A549 (cell line): ENCODE data around the gene HDAC6. TPM values are rescaled to one million over a fixed set of nuclear protein-coding genes. Genes with fewer than 3 reads are reported as not detected.

Source experiments
- ATAC-seq, 2 experiments: fragments of 200-7000 bp in 1 of 2; fragments of >200 bp in 1 of 2; cut with Nextera tagmentation in 1 of 2; cut with Tn5 transposase in 1 of 2; 3 replicates each; pipeline versions ENCODE4 v1.8.0 to v1.9.1; 2018 to 2020; ENCODE audit warnings: mild to moderate bottlenecking in 1 of 2, moderate library complexity in 1 of 2
- CTCF ChIA-PET: fragments of 300-600 bp; sonication (Branson Sonifier 250); formaldehyde crosslinking; extraction: SDS; loops from one replicate; lab custom pipeline; 2021; ENCODE audit warnings: antibody characterized with exemption, inconsistent platforms; lab: Yijun Ruan, JAX
- POLR2A ChIA-PET: fragments of 350-600 bp; formaldehyde crosslinking; extraction: SDS; loops from one replicate; lab custom pipeline; 2021; ENCODE audit warnings: antibody characterized with exemption, inconsistent platforms; lab: Yijun Ruan, JAX
- DNase-seq, 2 experiments: peaks; one replicate each; pipeline versions ENCODE4 v3.0.0 to v3.0.0-alpha.2; 2011 to 2016; ENCODE audit warnings: low read depth in 1 of 2, low spot score in 1 of 2
- FAIRE-seq: peaks from 2 replicates; lab custom pipeline; 2011; peaks lifted over from hg19 to GRCh38; lab: Jason Lieb, UNC
- H3K27ac ChIP-seq, 2 experiments: fragments of >200 bp; sonication (Bioruptor Twin); formaldehyde crosslinking; 3 replicates each; pipeline ENCODE4 v1.5.1; 2016 to 2017
- H3K4me1 ChIP-seq: fragments of >200 bp; sonication (Bioruptor Twin); formaldehyde crosslinking; 3 replicates; pipeline ENCODE4 v1.6.1; 2016
- H3K4me2 ChIP-seq: fragments of >200 bp; sonication (Bioruptor Twin); formaldehyde crosslinking; 3 replicates; pipeline ENCODE4 v1.6.1; 2016
- H3K4me3 ChIP-seq: fragments of >200 bp; sonication (Bioruptor Twin); formaldehyde crosslinking; 3 replicates; pipeline ENCODE4 v1.5.1; 2016
- H3K9me3 ChIP-seq: fragments of >200 bp; sonication (Bioruptor Twin); formaldehyde crosslinking; 3 replicates; pipeline ENCODE4 v1.6.1; 2016
- BHLHE40 ChIP-seq: IDR thresholded peaks from 2 replicates; pipeline ENCODE4 v1.6.1; 2012; ENCODE audit warnings: low read depth, low read length, inconsistent platforms
- CBX8 ChIP-seq: fragments of 200-600 bp; sonication (generic); IDR thresholded peaks from 2 replicates; pipeline ENCODE4 v1.6.1; 2016
- CEBPB ChIP-seq, 2 experiments: fragments of >200 bp in 1 of 2; sonication (Bioruptor Twin) in 1 of 2; formaldehyde crosslinking in 1 of 2; IDR thresholded peaks; 2 replicates each; pipeline ENCODE4 v1.6.1; 2012 to 2016
- E2F6 ChIP-seq: IDR thresholded peaks from 2 replicates; pipeline ENCODE4 v1.6.1; 2012; ENCODE audit warnings: low read depth, borderline replicate concordance
- EP300 ChIP-seq, 2 experiments: fragments of >200 bp; sonication (Bioruptor Twin); formaldehyde crosslinking; IDR thresholded peaks; 2 replicates in 1 of 2; 3 replicates in 1 of 2; pipeline ENCODE4 v1.6.1; 2016 to 2017
- FOSB ChIP-seq: fragments of 250-450 bp; sonication (Bioruptor Pico); IDR thresholded peaks from 2 replicates; pipeline ENCODE4 v1.5.0; 2020; ENCODE audit warnings: mild to moderate bottlenecking, moderate library complexity
- FOXS1 ChIP-seq: fragments of 250-450 bp; sonication (Bioruptor Pico); IDR thresholded peaks from 2 replicates; pipeline ENCODE4 v1.5.0; 2020; ENCODE audit warnings: mild to moderate bottlenecking, moderate library complexity
- HES2 ChIP-seq: fragments of >200 bp; sonication (Bioruptor Twin); formaldehyde crosslinking; IDR thresholded peaks from 2 replicates; pipeline ENCODE4 v1.6.1; 2016
- HEYL ChIP-seq: fragments of 250-450 bp; sonication (Bioruptor Pico); IDR thresholded peaks from 2 replicates; pipeline ENCODE4 v1.8.0; 2021; ENCODE audit warnings: mild to moderate bottlenecking, moderate library complexity
- HOXA7 ChIP-seq: fragments of 250-450 bp; sonication (Bioruptor Pico); IDR thresholded peaks from 2 replicates; pipeline ENCODE4 v1.5.0; 2020; ENCODE audit warnings: mild to moderate bottlenecking, moderate library complexity
- JUN ChIP-seq, 2 experiments: fragments of >200 bp; sonication (Bioruptor Twin); formaldehyde crosslinking; IDR thresholded peaks; 2 replicates in 1 of 2; 3 replicates in 1 of 2; pipeline ENCODE4 v1.6.1; 2016 to 2017
- KDM1A ChIP-seq: fragments of 200-600 bp; sonication (generic); IDR thresholded peaks from 2 replicates; pipeline ENCODE4 v1.6.1; 2016; ENCODE audit warnings: low read depth, mild to moderate bottlenecking
- KDM5A ChIP-seq: fragments of 200-600 bp; sonication (generic); IDR thresholded peaks from 2 replicates; pipeline ENCODE4 v1.6.1; 2016; ENCODE audit warnings: antibody characterized with exemption, mild to moderate bottlenecking
- MAFK ChIP-seq: fragments of 450-650 bp; IDR thresholded peaks from 2 replicates; pipeline ENCODE4 v1.6.1; 2014; ENCODE audit not compliant: partially characterized antibody
- MAZ ChIP-seq: fragments of 150-350 bp; IDR thresholded peaks from 2 replicates; pipeline ENCODE4 v1.6.1; 2014; ENCODE audit warnings: antibody characterized with exemption, low read depth, low read length, borderline replicate concordance
- NPAS2 ChIP-seq: fragments of 250-450 bp; sonication (Bioruptor Pico); IDR thresholded peaks from 2 replicates; pipeline ENCODE4 v1.8.0; 2022; ENCODE audit warnings: mild to moderate bottlenecking, moderate library complexity, borderline replicate concordance
- NR3C1 ChIP-seq: fragments of >200 bp; sonication (Bioruptor Twin); formaldehyde crosslinking; IDR thresholded peaks from 3 replicates; pipeline ENCODE4 v1.6.1; 2017
- POLR2AphosphoS2 ChIP-seq: conservative IDR thresholded peaks from 2 replicates; pipeline ENCODE4 v1.6.1; 2012; ENCODE audit warnings: low read length, improper control_type of control experiment, inconsistent platforms
- RAD21 ChIP-seq, 2 experiments: fragments of >200 bp in 1 of 2; sonication (Bioruptor Twin) in 1 of 2; formaldehyde crosslinking in 1 of 2; IDR thresholded peaks in 1 of 2; conservative IDR thresholded peaks in 1 of 2; 2 replicates in 1 of 2; 3 replicates in 1 of 2; pipeline ENCODE4 v1.6.1; 2012 to 2018; ENCODE audit warnings: inconsistent platforms in 1 of 2
- REST ChIP-seq: fragments of 200-600 bp; sonication (generic); IDR thresholded peaks from 2 replicates; pipeline ENCODE4 v1.6.1; 2016; ENCODE audit warnings: antibody characterized with exemption, mild to moderate bottlenecking, moderate library complexity
- RFX5 ChIP-seq: fragments of 450-650 bp; IDR thresholded peaks from 2 replicates; pipeline ENCODE4 v1.7.1; 2014; ENCODE audit warnings: antibody characterized with exemption, mild to moderate bottlenecking, moderate library complexity
- RNF2 ChIP-seq: fragments of 200-600 bp; sonication (generic); IDR thresholded peaks from 2 replicates; pipeline ENCODE4 v1.6.1; 2016; ENCODE audit warnings: low read depth, mild to moderate bottlenecking, antibody characterized with exemption, moderate library complexity, borderline replicate concordance
- SMC3 ChIP-seq: fragments of >200 bp; sonication (Bioruptor Twin); formaldehyde crosslinking; IDR thresholded peaks from 3 replicates; pipeline ENCODE4 v1.6.1; 2018; ENCODE audit warnings: inconsistent platforms
- TFCP2L1 ChIP-seq: fragments of 250-450 bp; sonication (Bioruptor Pico); IDR thresholded peaks from 2 replicates; pipeline ENCODE4 v1.5.0; 2021; ENCODE audit warnings: mild to moderate bottlenecking
- TP53 ChIP-seq: fragments of 250-450 bp; sonication (Bioruptor Pico); IDR thresholded peaks from 2 replicates; pipeline ENCODE4 v1.5.0; 2021; ENCODE audit warnings: mild to moderate bottlenecking, moderate library complexity
- USF2 ChIP-seq: fragments of 450-650 bp; IDR thresholded peaks from 2 replicates; pipeline ENCODE4 v1.6.1; 2014; ENCODE audit warnings: antibody characterized with exemption
- ZC3H11A ChIP-seq: fragments of 450-650 bp; IDR thresholded peaks from 2 replicates; pipeline ENCODE4 v1.6.1; 2014; ENCODE audit warnings: antibody characterized with exemption, mild to moderate bottlenecking
- ZFP36 ChIP-seq: fragments of 450-650 bp; IDR thresholded peaks from 2 replicates; pipeline ENCODE4 v1.6.1; 2014; ENCODE audit warnings: borderline replicate concordance; ENCODE audit not compliant: partially characterized antibody
- ZNF302 ChIP-seq: fragments of 250-450 bp; sonication (Bioruptor Pico); IDR thresholded peaks from 2 replicates; pipeline ENCODE4 v1.9.0; 2021; ENCODE audit warnings: inconsistent platforms, mild to moderate bottlenecking, moderate library complexity
- WGBS: methylation state at CpG from one replicate; pipeline ENCODE4 v1.1.6; 2017; ENCODE audit errors: missing lambda C conversion rate; 5-methylcytosine and 5-hydroxymethylcytosine counted together
- polyA plus RNA-seq, 4 experiments: library from polyadenylated mRNA; depleted of rRNA in 3 of 4; stranded (reverse); fragments of >200 nt; fragmentation: RNase III in 1 of 4; extraction: RNeasy Plus Mini Kit Qiagen cat#74134 plus additional on column Dnase treatment in 1 of 4; gene quantifications; 2 replicates in 3 of 4; 3 replicates in 1 of 4; pipeline ENCODE4 v1.2.3, GENCODE V29; 2011 to 2017

HDAC6 gene
- polyA plus RNA-seq, 2 of the 4 experiments (the other 2 are of a cell fraction) = 50.6 to 52.1 TPM

GRCh38 chrX:48790477-48790876 is 11.4 kb upstream of the HDAC6 start:
- 54% methylated on average over 5 of the region's 5 CpGs for WGBS
- CTCF ChIA-PET = no interaction called here
- Histone ChIP-seq H3K4me3 (no peak overlapping the region), H3K4me1 (peaks cover 9% of the 10 kb centered on the region), H3K4me2 (no peak overlapping the region), H3K9me3 (no peaks in the 10 kb centered on the region), H3K27ac (no peak overlapping the region)
- ATAC-seq (no peak), DNase-seq (no peak), FAIRE-seq (no peak)
- no peak for TF ChIP-seq RAD21 (conservative IDR thresholded peaks at IDR 0.05 in 1 of 2, IDR thresholded peaks at IDR 0.05 in 1 of 2)
- TF ChIP-seq NPAS2 (CRISPR knock-in tag) = no peak
- TF ChIP-seq ZFP36 = no peak
- TF ChIP-seq FOSB (CRISPR knock-in tag) = no peak
- no peak for TF ChIP-seq MAFK
- no peak for TF ChIP-seq NR3C1
- no peak for TF ChIP-seq REST
- TF ChIP-seq RNF2 = no peak
- no peak for TF ChIP-seq KDM1A
- no peak for TF ChIP-seq CBX8
- TF ChIP-seq SMC3 = no peak
- no peak for TF ChIP-seq ZNF302 (CRISPR knock-in tag)
- no peak for TF ChIP-seq JUN (IDR thresholded peaks at IDR 0.05)
- TF ChIP-seq MAZ = no peak
- TF ChIP-seq E2F6 = no peak
- TF ChIP-seq HEYL (CRISPR knock-in tag) = no peak
- POLR2A ChIA-PET = no interaction called here

GRCh38 chrX:48791063-48791820 is 10.6 kb upstream of the HDAC6 start:
- CTCF ChIA-PET = no interaction called here
- FAIRE-seq (no peak), ATAC-seq (no peak), DNase-seq (no peak)
- H3K4me3 ChIP-seq = no peak overlapping the region
- no peak overlapping the region for H3K27ac ChIP-seq
- POLR2A ChIA-PET = no interaction called here
- WGBS = 80% methylated on average over 9 of the region's 11 CpGs
- no peaks in the 10 kb centered on the region for H3K9me3 ChIP-seq
- H3K4me2 ChIP-seq = no peak overlapping the region
- TF ChIP-seq RFX5 (no peak), USF2 (no peak), KDM5A (no peak), REST (no peak), RAD21 (conservative IDR thresholded peaks at IDR 0.05 in 1 of 2, IDR thresholded peaks at IDR 0.05 in 1 of 2) (no peak), POLR2AphosphoS2 (no peak), EP300 (IDR thresholded peaks at IDR 0.05) (no peak), TP53 (no peak), HES2 (no peak), ZFP36 (no peak), BHLHE40 (no peak), FOXS1 (CRISPR knock-in tag) (no peak), TFCP2L1 (CRISPR knock-in tag) (no peak), ZC3H11A (no peak), HOXA7 (no peak), CEBPB (IDR thresholded peaks at IDR 0.05) (no peak)
- peaks cover 12% of the 10 kb centered on the region for H3K4me1 ChIP-seq
